ENCODE data around the gene LRCH4.

DNA sequence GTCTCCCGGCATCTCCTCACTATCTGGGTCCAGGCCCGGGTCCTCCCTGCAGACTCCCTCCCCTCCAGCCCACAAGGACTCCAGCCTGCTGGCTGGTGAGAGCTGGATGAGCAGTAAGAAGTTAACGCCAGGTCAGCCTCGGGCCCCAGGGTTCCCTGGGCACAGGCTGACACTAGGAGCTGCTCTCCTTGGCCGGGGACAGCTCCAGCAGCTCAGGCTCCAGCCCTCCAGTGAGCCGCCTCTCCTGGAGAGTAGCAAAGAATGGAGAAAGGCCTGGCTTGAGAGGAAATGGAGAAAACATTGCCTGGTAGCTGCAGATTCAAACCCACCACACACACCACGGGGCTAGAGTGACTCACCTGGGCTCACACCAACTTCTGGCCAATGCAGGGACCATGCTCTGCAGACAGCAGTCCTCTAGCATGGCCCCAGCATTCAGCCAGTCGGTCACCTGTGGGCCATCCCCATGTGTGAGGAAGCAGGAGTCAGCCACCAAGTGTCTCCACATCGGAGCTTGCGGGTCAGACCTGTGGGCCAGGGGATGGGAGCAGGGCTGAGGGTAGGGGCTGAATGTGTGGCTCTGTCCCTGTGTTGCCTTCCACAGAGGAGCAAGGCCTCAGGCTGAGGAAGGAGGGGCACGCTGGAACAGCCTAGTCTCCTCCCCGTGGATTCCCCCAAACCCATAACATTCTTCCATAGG is 18.7 kb downstream of the LRCH4 start:
- TF ChIP-seq, protein P1, sequence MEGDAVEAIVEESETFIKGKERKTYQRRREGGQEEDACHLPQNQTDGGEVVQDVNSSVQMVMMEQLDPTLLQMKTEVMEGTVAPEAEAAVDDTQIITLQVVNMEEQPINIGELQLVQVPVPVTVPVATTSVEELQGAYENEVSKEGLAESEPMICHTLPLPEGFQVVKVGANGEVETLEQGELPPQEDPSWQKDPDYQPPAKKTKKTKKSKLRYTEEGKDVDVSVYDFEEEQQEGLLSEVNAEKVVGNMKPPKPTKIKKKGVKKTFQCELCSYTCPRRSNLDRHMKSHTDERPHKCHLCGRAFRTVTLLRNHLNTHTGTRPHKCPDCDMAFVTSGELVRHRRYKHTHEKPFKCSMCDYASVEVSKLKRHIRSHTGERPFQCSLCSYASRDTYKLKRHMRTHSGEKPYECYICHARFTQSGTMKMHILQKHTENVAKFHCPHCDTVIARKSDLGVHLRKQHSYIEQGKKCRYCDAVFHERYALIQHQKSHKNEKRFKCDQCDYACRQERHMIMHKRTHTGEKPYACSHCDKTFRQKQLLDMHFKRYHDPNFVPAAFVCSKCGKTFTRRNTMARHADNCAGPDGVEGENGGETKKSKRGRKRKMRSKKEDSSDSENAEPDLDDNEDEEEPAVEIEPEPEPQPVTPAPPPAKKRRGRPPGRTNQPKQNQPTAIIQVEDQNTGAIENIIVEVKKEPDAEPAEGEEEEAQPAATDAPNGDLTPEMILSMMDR (IDR thresholded peaks at IDR 0.05), result no peak
- TF ChIP-seq POLR2A (IDR thresholded peaks at IDR 0.05), result no peak

All from thyroid gland (tissue), 4 donors.